NCI-H2196 treated with DMSO at 0.1 percent for 48 hours (cell line): Measurements from ENCODE around the gene GALNT10.

Experiments
- DNase-seq: peaks from one replicate; lab custom pipeline; 2025; ENCODE audit not compliant: unreplicated experiment; lab: John Stamatoyannopoulos, UW

The GALNT10 gene

DNA sequence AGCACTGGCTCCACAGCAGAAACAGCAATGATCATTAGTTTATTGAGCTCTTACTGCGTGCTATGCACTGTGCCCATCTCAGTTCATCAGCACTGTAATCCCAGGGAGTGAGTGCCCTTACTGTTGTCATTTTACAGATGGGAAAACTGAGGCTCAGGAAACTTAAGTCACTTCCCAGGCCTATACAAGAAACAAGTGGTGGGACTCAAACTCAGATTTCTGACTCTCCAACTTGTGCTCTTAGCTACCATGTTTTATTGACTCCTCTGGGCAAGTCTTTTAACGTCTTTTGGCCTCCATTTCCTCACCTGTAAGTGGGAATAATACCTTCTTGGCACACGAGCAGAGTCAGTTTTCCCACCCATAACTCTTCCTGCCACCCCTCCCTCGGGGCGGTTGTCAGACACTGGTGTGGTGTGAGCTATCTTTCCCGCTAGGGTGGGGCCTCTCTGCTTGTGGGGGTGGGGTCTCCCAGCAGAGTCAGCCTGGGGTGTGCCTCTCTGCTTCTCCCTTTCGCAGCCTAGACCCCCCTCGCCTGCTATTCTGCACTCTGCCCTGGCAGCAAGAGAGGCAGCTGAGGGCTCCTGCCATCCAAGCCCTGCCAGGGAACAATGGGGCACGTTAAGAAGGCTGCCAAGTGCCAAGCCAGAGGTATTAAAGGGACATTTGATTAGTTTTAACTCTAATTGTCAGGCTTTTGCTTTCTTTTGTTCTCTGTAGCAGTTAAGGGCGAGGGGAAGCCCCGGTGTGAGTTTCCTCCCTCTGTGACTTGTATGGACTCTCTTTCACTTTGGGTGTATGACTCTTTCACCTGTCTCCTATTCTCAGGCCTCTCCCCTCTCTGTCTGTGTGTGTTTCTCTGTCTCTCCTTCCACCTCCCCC, 12.1 kb downstream of the GALNT10 start:
- DNase-seq, result peak; percentile 57

DNA sequence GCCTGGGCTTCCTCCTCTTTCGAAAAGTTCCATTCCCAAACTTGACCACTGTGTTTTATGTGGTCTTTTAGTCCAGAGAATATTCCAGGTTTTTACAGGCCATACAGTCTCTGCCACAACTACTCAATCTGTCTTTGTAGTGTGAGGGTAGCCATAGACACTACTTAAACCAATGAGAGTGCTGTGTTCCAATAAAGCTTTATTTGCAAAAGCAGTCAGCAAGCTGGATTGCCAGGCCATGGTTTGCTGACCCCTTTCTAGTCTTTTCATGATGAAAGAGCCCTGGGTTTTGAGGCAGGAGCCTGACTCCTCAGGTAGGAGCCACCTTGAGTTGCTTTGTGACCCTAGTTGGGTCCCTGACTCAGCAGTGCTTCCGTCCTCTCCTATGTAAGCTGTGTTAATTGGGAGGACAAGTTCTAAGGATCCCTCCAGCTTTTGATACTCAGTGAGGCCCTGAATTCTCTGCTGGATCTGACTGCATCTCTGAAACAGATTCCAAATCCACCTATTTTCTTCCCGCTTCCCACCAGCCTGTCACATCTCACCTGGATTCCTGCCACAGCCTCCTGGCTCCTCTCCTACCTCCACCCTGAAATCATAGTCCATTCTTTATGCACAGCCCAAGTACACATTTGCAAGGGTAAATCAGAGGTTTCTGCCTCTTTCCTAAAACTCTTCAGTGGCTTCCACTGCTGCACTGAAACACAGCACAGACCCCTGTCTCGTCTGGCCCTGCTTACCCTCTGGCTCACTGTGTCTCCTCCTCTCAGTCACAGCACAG, 13.5 kb downstream of the GALNT10 start:
- DNase-seq, result no peak

- DNase-seq, result no peak
Measured at GRCh38 chr5:154205441-154206117, 15.0 kb downstream of the GALNT10 start.

DNA sequence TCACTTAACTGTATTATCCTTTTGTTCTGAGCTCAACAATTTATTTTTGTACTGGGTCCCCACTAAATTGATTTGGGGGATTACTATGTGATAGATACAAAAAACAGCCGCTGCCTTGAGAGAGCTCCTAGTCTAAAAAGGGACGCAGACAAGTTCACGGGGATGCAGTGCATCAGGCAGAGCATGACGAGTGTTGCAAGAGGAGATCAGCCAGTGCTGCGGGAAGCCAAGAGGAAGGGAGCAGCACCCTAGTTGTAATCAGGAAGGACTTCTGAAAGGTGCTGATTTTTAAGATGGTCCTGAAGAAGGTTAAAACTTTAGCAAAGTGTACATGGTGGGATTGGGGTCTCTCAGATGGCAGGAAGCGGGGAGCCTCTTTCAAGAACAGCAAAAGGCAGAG, 15.8 kb downstream of the GALNT10 start:
- no peak for DNase-seq

GRCh38 chr5:154207204-154207603, 16.7 kb downstream of the GALNT10 start:
- no peak for DNase-seq

GRCh38 chr5:154209591-154210081, 19.1 kb downstream of the GALNT10 start:
- no peak for DNase-seq

- DNase-seq, result no peak
Measured at GRCh38 chr5:154210163-154210562, 19.6 kb downstream of the GALNT10 start.

DNA sequence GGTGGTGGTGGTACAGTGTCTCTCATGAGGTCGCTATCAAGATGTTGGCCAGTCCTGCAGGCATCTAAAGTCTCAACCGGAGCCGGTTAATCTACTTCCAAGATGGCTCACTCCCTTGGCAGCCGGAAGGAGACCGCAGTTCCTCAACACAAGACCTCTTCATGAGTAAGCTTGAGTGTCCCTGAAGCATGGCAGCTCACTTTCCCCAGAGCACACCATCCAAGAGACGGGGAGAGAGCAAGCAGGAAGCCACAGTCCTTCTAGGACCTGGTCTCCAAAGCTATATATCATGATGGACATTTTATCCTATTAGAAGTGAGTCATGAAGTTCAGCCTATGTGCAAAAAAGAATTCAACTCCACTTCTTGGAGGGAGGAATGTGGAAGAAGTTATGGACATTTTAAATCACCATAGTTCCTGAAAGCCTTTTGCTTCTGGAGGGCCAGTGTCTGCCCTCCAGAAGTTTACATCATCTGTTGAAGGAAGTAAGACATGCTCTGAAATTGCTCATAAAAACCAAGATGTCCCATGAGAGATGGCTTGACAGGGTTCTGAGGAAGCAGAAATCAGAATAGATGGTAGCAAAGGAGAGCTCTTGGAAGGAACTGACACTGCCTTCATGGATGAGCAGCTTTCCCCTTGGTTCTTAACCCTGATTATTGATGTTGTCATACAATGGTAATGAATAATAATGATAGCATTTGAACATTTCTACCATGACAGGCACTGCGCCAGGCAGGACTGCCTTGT, 21.3 kb downstream of the GALNT10 start:
- DNase-seq, result no peak

GRCh38 chr5:154213592-154213991, 23.1 kb downstream of the GALNT10 start:
- no peak for DNase-seq

DNA sequence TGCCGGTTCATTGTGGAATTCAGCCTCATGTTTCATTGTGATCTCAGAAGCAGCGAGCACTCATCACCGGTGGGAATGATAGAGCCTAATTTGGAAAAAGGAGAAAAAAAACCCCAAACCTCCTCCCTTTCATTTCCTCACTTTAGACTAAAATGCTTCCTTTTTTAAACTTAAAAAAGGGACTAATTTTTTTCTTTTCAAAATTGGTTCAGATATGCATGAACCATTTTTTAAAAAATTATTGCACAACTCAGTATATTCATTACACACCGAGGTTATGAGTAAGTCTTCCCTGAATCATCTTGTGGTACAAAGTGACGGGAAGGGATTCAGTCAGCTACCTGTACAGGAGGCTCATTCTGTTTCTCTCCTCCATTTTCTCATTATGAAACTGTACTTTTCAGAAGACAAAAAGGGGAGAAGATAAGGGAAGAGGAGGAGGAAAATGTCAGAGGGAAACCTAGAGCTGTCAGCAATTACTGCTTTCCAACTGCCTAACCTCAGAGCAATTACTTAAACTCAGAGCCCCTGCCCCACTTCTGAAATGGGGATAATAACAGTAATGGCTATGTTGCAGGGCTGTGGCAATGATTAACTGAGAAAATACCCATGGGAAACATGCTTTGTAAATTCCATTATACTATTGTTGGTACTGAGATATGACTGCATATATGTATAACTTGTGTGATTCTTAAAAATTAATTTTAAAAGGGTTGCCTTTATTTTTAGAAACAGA, 24.0 kb downstream of the GALNT10 start:
- no peak for DNase-seq

GRCh38 chr5:154215571-154216325, 25.2 kb downstream of the GALNT10 start:
- DNase-seq, result no peak

DNA sequence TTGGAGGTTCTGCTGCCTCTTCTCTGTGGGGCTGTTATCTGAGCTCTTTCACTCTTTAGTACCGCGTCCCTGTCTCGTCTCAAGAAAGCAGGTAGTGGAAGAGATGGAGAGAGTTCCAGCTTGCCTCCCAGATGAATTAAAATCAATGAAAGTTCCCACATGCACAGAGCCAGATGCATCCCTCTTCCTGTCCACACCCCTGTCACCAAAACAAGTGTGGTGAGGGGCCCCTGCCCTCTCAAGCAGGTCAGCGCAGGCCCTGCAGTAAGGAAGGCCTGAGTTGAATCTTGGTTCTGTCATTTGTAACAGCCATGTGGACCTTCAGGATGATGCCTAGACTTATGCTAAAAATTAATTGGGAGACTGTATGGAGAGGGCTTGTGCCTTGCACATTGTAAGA, 26.9 kb downstream of the GALNT10 start:
- DNase-seq, result no peak

DNA sequence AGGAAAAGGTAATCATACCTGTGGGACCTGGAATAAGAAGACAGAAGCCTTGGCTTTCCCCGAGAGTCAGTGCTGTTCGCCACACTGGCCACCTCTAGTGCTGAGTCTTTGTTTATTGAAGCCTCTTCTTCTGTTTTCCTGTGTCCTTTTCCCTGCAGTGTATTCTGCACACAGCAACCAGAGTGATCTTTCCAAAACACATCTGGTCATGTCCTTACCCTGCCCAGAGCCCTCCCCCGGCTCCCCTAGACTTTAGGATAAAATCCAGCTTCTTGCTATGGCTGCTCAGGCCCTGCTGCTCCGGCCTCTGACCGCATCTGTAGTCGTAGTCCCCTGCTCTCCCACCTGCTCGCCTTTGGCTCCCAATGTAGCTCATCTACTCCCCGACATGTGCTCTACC, 28.3 kb downstream of the GALNT10 start:
- no peak for DNase-seq

- DNase-seq, result no peak
Measured at GRCh38 chr5:154220625-154221024, 30.1 kb downstream of the GALNT10 start.

DNA sequence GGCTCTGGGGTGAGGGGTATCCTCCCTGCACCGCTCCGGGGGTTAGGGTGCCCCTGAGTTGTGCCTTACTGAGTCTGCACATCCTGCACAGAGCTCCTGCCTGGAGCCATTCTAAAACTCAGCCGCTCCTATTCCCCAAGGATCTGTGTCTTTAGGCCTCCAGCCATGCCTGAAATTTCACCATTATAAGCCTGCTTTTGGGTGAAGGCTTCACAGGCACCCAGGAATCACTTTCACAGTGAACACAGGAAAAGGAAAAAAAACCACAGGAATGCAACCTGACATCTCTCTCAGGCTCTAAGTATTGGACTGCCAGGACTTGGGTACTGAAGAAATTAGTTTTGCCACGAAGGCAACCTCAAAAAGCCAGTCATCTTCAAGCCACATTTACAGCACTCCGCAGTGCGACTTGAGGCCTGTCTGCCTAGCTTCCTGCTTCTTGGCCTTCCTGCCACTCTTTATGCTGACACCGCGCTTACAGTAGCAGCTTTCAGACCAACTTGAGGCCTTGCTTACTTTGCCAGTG, 30.9 kb downstream of the GALNT10 start:
- no peak for DNase-seq

DNA sequence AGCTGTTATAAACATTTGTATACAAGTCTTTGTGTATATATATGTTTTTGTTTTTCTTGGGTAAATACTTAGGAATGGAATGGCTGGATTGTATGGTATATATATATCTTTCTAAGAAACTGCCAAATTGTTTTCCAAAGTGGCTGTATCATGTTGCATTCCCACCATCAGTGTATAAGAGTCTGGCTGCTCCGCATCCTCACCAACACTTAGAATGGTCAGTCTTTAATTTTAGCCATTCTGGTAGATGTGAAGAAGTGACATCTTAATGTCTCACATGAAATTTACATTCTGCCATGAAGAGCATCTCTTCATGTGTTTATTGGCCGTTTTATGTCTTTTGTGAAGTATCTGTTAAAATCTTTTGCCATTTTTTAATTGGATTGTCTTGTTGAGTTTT, 31.9 kb downstream of the GALNT10 start:
- no peak for DNase-seq

- no peak for DNase-seq
Measured at GRCh38 chr5:154223320-154223719, 32.8 kb downstream of the GALNT10 start.

DNA sequence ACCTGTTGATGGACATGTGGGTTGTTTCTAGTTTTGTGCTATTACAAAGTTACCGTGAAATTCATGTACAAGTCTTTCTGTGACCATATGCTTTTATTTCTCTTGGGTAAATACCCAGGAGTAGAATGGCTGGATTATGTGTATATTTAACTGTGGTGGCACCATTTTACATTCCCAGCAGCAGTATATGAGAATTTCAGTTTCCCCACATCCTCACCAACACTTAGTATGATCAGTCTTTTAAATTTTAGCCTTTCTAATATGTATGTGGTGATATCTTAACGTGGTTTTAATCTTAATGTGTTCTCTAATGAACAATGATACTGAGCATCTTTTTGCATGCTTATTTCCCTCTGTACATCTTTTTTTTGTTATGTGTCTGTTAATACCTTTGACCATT, 36.6 kb downstream of the GALNT10 start:
- DNase-seq, result no peak

DNA sequence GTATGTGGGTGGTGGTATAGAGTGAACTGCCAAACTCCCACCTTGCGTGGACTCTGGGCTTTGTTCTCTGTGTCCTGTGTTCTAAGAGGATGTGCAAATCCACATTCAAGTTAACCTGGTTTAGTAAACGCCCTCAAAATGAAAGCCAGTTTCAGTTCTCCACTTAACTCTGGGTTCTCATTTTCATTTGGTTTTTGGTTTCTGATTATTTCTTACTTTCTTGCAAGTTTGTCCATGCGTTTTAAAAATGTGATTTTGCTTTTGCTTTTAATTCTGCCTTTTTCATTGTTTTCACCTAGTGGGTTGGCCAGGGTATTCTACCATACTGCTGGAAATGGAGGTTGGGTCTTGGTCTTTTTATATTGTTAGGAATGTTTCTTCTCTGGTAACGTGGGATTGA, 38.2 kb downstream of the GALNT10 start:
- no peak for DNase-seq
